SK-N-SH (cell line): ENCODE data around the gene SURF1.

Source experiments
- CTCF ChIP-seq: fragments of 200-600 bp; sonication (generic); IDR thresholded peaks from 2 replicates; pipeline ENCODE4 v1.6.1; 2017; ENCODE audit warnings: antibody characterized with exemption, mild to moderate bottlenecking, moderate library complexity
- EP300 ChIP-seq, 2 experiments: IDR thresholded peaks; 2 replicates each; pipeline versions ENCODE4 v1.4.0 to v1.6.1; 2012; ENCODE audit warnings: borderline replicate concordance in 1 of 2, low read depth in 1 of 2, low read length in 1 of 2
- FOXJ3 ChIP-seq: sonication (generic); formaldehyde crosslinking; IDR thresholded peaks from 2 replicates; pipeline ENCODE4 v1.5.1; 2020; ENCODE audit warnings: mild to moderate bottlenecking, missing genetic modification reagents
- MAX ChIP-seq: IDR thresholded peaks from 2 replicates; pipeline ENCODE4 v1.4.0; 2012; ENCODE audit warnings: low read depth
- MXI1 ChIP-seq: IDR thresholded peaks from 2 replicates; pipeline ENCODE4 v1.6.1; 2012; ENCODE audit warnings: mild to moderate bottlenecking, low read depth, low read length, improper control_type of control experiment
- NRF1 ChIP-seq: IDR thresholded peaks from 2 replicates; pipeline ENCODE4 v1.6.1; 2012; ENCODE audit warnings: low read depth, mild to moderate bottlenecking, low read length
- POLR2AphosphoS5 ChIP-seq: IDR thresholded peaks from 2 replicates; pipeline ENCODE4 v1.6.1; 2012; ENCODE audit warnings: low read depth, low read length
- RAD21 ChIP-seq: IDR thresholded peaks from 2 replicates; pipeline ENCODE4 v1.6.1; 2012; ENCODE audit warnings: mild to moderate bottlenecking, low read length
- TAF1 ChIP-seq: IDR thresholded peaks from 2 replicates; pipeline ENCODE4 v1.6.1; 2012; ENCODE audit warnings: low read depth, mild to moderate bottlenecking, low read length, moderate library complexity, borderline replicate concordance
- USF2 ChIP-seq: fragments of 150-350 bp; IDR thresholded peaks from 2 replicates; pipeline ENCODE4 v1.6.1; 2017; ENCODE audit warnings: antibody characterized with exemption, low read length, low read depth, borderline replicate concordance
- YY1 ChIP-seq: IDR thresholded peaks from 2 replicates; pipeline ENCODE4 v1.4.0; 2012; ENCODE audit warnings: low read depth, mild to moderate bottlenecking

GRCh38 chr9:133353548-133353947 lies 2.7 kb downstream of the SURF1 start:
- TF ChIP-seq POLR2AphosphoS5 (no peak), EP300 (IDR thresholded peaks at IDR 0.05; ENCODE audit: borderline replicate concordance in 1 of 2, low read depth in 1 of 2, low read length in 1 of 2) (no peak), CTCF (no peak), TAF1 (no peak), NRF1 (no peak), MXI1 (no peak), RAD21 (no peak), FOXJ3 (no peak), MAX (no peak), USF2 (no peak), YY1 (no peak)
